ENCODE results near the gene PDE4D. TPM values are rescaled to one million over a fixed set of nuclear protein-coding genes. Genes with fewer than 3 reads are reported as not detected.

The PDE4D gene
- total RNA-seq, 1 donor from 2014 or later = 34.5 TPM

GRCh38 chr5:59099995-59100345 is 793.6 kb downstream of the PDE4D start:
- H3K4me1 ChIP-seq = peaks cover 29% of the 10 kb centered on the region
- no peak overlapping the region for H3K27ac ChIP-seq (replicated peaks)
- no peak for DNase-seq
- no peak for TF ChIP-seq CTCF (IDR thresholded peaks at IDR 0.05; ENCODE audit: borderline replicate concordance)
- no peaks in the 10 kb centered on the region for H3K9me3 ChIP-seq (replicated peaks)
- H3K36me3 ChIP-seq = no peaks in the 10 kb centered on the region
- intact Hi-C loops (cut with micrococcal nuclease) = no loop called here
- H3K27me3 ChIP-seq (ENCODE audit: low read depth) = no peaks in the 10 kb centered on the region
- no peak overlapping the region for H3K4me3 ChIP-seq

- H3K4me3 ChIP-seq = no peak overlapping the region
- H3K36me3 ChIP-seq = no peaks in the 10 kb centered on the region
- no peaks in the 10 kb centered on the region for H3K9me3 ChIP-seq (replicated peaks)
- no peak for TF ChIP-seq CTCF (IDR thresholded peaks at IDR 0.05; ENCODE audit: borderline replicate concordance)
- intact Hi-C loops (cut with micrococcal nuclease) = no loop called here
- no peak for DNase-seq
- H3K4me1 ChIP-seq = peaks cover 29% of the 10 kb centered on the region
- no peaks in the 10 kb centered on the region for H3K27me3 ChIP-seq (ENCODE audit: low read depth)
- H3K27ac ChIP-seq (replicated peaks) = no peak overlapping the region
Observed at GRCh38 chr5:59099270-59099994, 794.1 kb downstream of the PDE4D start.

- TF ChIP-seq CTCF (IDR thresholded peaks at IDR 0.05; ENCODE audit: borderline replicate concordance) = no peak
- Histone ChIP-seq H3K4me3 (no peak overlapping the region), H3K27ac (replicated peaks) (no peak overlapping the region), H3K4me1 (peaks cover 23% of the 10 kb centered on the region), H3K9me3 (replicated peaks) (no peaks in the 10 kb centered on the region), H3K27me3 (ENCODE audit: low read depth) (no peaks in the 10 kb centered on the region), H3K36me3 (no peaks in the 10 kb centered on the region)
- intact Hi-C loops (cut with micrococcal nuclease) = no loop called here
- no peak for DNase-seq
Observed at GRCh38 chr5:59098743-59099142, 794.8 kb downstream of the PDE4D start.

DNA sequence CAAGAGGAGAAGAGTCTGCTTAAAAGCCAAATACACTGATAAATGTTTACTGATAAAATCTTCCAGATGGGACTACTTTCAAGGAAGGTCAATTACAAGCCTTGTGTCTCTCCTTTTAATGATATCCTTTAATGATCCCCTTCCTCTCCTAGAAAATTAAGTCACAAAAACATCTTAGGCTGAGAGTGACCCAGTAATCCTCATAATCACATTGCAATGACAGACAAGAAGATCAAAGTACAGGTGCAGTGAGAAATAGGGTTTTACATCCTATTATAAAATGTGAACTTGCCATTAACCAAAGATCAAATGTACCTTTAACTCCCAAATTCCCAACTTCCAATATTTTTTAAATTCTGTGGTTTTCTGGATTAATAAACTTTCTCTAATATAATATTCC is 795.8 kb downstream of the PDE4D start:
- H3K4me1 ChIP-seq = peaks cover 17% of the 10 kb centered on the region
- no peaks in the 10 kb centered on the region for H3K27me3 ChIP-seq (ENCODE audit: low read depth)
- no peak for TF ChIP-seq CTCF (IDR thresholded peaks at IDR 0.05; ENCODE audit: borderline replicate concordance)
- no peaks in the 10 kb centered on the region for H3K36me3 ChIP-seq
- H3K4me3 ChIP-seq = no peak overlapping the region
- H3K27ac ChIP-seq (replicated peaks) = no peak overlapping the region
- intact Hi-C loops (cut with micrococcal nuclease) = no loop called here
- no peak for DNase-seq
- H3K9me3 ChIP-seq (replicated peaks) = no peaks in the 10 kb centered on the region

GRCh38 chr5:59097116-59097515 is 796.4 kb downstream of the PDE4D start:
- Histone ChIP-seq H3K4me1 (peaks cover 14% of the 10 kb centered on the region), H3K27ac (replicated peaks) (no peak overlapping the region), H3K27me3 (ENCODE audit: low read depth) (no peaks in the 10 kb centered on the region), H3K9me3 (replicated peaks) (no peaks in the 10 kb centered on the region), H3K36me3 (no peaks in the 10 kb centered on the region), H3K4me3 (no peak overlapping the region)
- DNase-seq = no peak
- no peak for TF ChIP-seq CTCF (IDR thresholded peaks at IDR 0.05; ENCODE audit: borderline replicate concordance)
- intact Hi-C loops (cut with micrococcal nuclease) = no loop called here

Measured in left ventricle myocardium inferior (tissue), 1 donor.